A549 (cell line): ENCODE results near the gene UFC1.

Experiments
- HMGXB4 ChIP-seq: fragments of 250-450 bp; sonication (Bioruptor Pico); IDR thresholded peaks from 2 replicates; pipeline ENCODE4 v1.5.0; 2021; ENCODE audit warnings: mild to moderate bottlenecking, moderate library complexity, borderline replicate concordance
- POLR2AphosphoS2 ChIP-seq: conservative IDR thresholded peaks from 2 replicates; pipeline ENCODE4 v1.6.1; 2012; ENCODE audit warnings: low read length, improper control_type of control experiment, inconsistent platforms
- TF ChIP-seq, protein P1 (sequence below): fragments of >200 bp; sonication (Bioruptor Twin); formaldehyde crosslinking; IDR thresholded peaks from 3 replicates; pipeline ENCODE4 v1.5.1; 2016
- TF ChIP-seq, protein P2 (sequence below): fragments of >200 bp; sonication (Bioruptor Twin); formaldehyde crosslinking; IDR thresholded peaks from 2 replicates; pipeline ENCODE4 v1.6.1; 2016

DNA sequence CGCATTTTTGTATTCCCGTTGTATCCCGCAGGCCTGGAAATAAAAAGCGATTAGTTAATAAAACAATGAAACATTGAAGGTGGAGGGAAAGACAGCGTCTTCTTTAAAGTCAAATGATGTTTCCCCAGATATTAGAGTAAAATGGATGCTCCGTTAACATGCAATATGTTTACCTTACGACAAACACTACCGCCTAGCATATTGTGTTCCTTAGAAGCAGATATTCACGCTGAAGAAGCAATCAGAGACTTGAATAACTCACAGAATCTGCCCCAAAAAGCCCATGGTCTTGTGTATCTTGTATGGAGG is 24.1 kb downstream of the UFC1 start:
- TF ChIP-seq HMGXB4 (no peak), POLR2AphosphoS2 (no peak)
- TF ChIP-seq, protein P1, sequence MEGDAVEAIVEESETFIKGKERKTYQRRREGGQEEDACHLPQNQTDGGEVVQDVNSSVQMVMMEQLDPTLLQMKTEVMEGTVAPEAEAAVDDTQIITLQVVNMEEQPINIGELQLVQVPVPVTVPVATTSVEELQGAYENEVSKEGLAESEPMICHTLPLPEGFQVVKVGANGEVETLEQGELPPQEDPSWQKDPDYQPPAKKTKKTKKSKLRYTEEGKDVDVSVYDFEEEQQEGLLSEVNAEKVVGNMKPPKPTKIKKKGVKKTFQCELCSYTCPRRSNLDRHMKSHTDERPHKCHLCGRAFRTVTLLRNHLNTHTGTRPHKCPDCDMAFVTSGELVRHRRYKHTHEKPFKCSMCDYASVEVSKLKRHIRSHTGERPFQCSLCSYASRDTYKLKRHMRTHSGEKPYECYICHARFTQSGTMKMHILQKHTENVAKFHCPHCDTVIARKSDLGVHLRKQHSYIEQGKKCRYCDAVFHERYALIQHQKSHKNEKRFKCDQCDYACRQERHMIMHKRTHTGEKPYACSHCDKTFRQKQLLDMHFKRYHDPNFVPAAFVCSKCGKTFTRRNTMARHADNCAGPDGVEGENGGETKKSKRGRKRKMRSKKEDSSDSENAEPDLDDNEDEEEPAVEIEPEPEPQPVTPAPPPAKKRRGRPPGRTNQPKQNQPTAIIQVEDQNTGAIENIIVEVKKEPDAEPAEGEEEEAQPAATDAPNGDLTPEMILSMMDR: no peak
- TF ChIP-seq, protein P2, sequence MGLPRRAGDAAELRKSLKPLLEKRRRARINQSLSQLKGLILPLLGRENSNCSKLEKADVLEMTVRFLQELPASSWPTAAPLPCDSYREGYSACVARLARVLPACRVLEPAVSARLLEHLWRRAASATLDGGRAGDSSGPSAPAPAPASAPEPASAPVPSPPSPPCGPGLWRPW: no peak
